IPS-15b (cell line): Measurements from ENCODE around the gene SFMBT1.

ENCODE experiments used
- H3K27me3 ChIP-seq: one replicate; pipeline ENCODE4 v1.6.1; 2013; ENCODE audit warnings: low read length; ENCODE audit not compliant: control insufficient read depth, insufficient read depth
- H3K36me3 ChIP-seq: one replicate; pipeline ENCODE4 v1.6.1; 2013; ENCODE audit warnings: low read length; ENCODE audit not compliant: control insufficient read depth, insufficient read depth
- H3K4me1 ChIP-seq: one replicate; pipeline ENCODE4 v1.6.1; 2013; ENCODE audit warnings: mild to moderate bottlenecking, low read length; ENCODE audit not compliant: control insufficient read depth, insufficient read depth
- H3K4me3 ChIP-seq: one replicate; pipeline ENCODE4 v1.5.1; 2013; ENCODE audit warnings: low read depth, low read length
- H3K9ac ChIP-seq: one replicate; pipeline ENCODE4 v1.6.1; 2013; ENCODE audit warnings: low read depth, mild to moderate bottlenecking, low read length
- H3K9me3 ChIP-seq: one replicate; pipeline ENCODE4 v1.6.1; 2013; ENCODE audit warnings: mild to moderate bottlenecking, low read length; ENCODE audit not compliant: control insufficient read depth, insufficient read depth

The SFMBT1 gene

GRCh38 chr3:52973806-52974205, 72.1 kb downstream of the SFMBT1 start:
- Histone ChIP-seq H3K27me3 (no peaks in the 10 kb centered on the region), H3K4me1 (no peaks in the 10 kb centered on the region), H3K4me3 (no peak overlapping the region), H3K9me3 (no peaks in the 10 kb centered on the region), H3K9ac (no peak overlapping the region), H3K36me3 (no peaks in the 10 kb centered on the region)

- Histone ChIP-seq H3K4me1 (no peaks in the 10 kb centered on the region), H3K36me3 (no peaks in the 10 kb centered on the region)
Observed at GRCh38 chr3:52971895-52972294, 74.0 kb downstream of the SFMBT1 start.

GRCh38 chr3:52967398-52967797, 78.5 kb downstream of the SFMBT1 start:
- Histone ChIP-seq H3K9me3 (no peaks in the 10 kb centered on the region), H3K9ac (no peak overlapping the region), H3K27me3 (no peaks in the 10 kb centered on the region), H3K4me1 (no peaks in the 10 kb centered on the region), H3K36me3 (no peaks in the 10 kb centered on the region), H3K4me3 (no peak overlapping the region)

More at GRCh38 chr3:52971895-52972294, 74.0 kb downstream of the SFMBT1 start:
- Histone ChIP-seq H3K27me3 (no peaks in the 10 kb centered on the region), H3K9ac (no peak overlapping the region), H3K4me3 (no peak overlapping the region), H3K9me3 (no peaks in the 10 kb centered on the region)

- Histone ChIP-seq H3K27me3 (no peaks in the 10 kb centered on the region), H3K9ac (no peak overlapping the region), H3K4me3 (no peak overlapping the region), H3K4me1 (no peaks in the 10 kb centered on the region), H3K36me3 (no peaks in the 10 kb centered on the region), H3K9me3 (no peaks in the 10 kb centered on the region)
Observed at GRCh38 chr3:52962160-52962559, 83.7 kb downstream of the SFMBT1 start.

- no peaks in the 10 kb centered on the region for H3K27me3 ChIP-seq
- H3K4me1 ChIP-seq, result no peaks in the 10 kb centered on the region
Observed at GRCh38 chr3:52959773-52960172, 86.1 kb downstream of the SFMBT1 start.

GRCh38 chr3:52939600-52939999, 106.3 kb downstream of the SFMBT1 start:
- Histone ChIP-seq H3K9ac (no peak overlapping the region), H3K27me3 (no peaks in the 10 kb centered on the region), H3K9me3 (no peaks in the 10 kb centered on the region), H3K4me3 (no peak overlapping the region), H3K36me3 (no peaks in the 10 kb centered on the region), H3K4me1 (no peaks in the 10 kb centered on the region)

More at GRCh38 chr3:52959773-52960172, 86.1 kb downstream of the SFMBT1 start:
- no peaks in the 10 kb centered on the region for H3K36me3 ChIP-seq
- no peak overlapping the region for H3K4me3 ChIP-seq
- H3K9ac ChIP-seq, result no peak overlapping the region
- H3K9me3 ChIP-seq, result no peaks in the 10 kb centered on the region

- Histone ChIP-seq H3K9ac (no peak overlapping the region), H3K4me1 (no peaks in the 10 kb centered on the region), H3K36me3 (no peaks in the 10 kb centered on the region), H3K27me3 (no peaks in the 10 kb centered on the region), H3K9me3 (no peaks in the 10 kb centered on the region), H3K4me3 (no peak overlapping the region)
Observed at GRCh38 chr3:52934630-52935530, 111.0 kb downstream of the SFMBT1 start.

- H3K4me1 ChIP-seq, result no peaks in the 10 kb centered on the region
- H3K36me3 ChIP-seq, result no peaks in the 10 kb centered on the region
- no peak overlapping the region for H3K4me3 ChIP-seq
- H3K9ac ChIP-seq, result no peak overlapping the region
- H3K27me3 ChIP-seq, result no peaks in the 10 kb centered on the region
- no peaks in the 10 kb centered on the region for H3K9me3 ChIP-seq
Observed at GRCh38 chr3:52931889-52932288, 114.0 kb downstream of the SFMBT1 start.

GRCh38 chr3:52931328-52931727, 114.5 kb downstream of the SFMBT1 start:
- Histone ChIP-seq H3K4me3 (no peak overlapping the region), H3K4me1 (no peaks in the 10 kb centered on the region), H3K9ac (no peak overlapping the region), H3K36me3 (no peaks in the 10 kb centered on the region), H3K9me3 (no peaks in the 10 kb centered on the region), H3K27me3 (no peaks in the 10 kb centered on the region)

- Histone ChIP-seq H3K27me3 (no peaks in the 10 kb centered on the region), H3K4me1 (no peaks in the 10 kb centered on the region), H3K4me3 (no peak overlapping the region), H3K9me3 (no peaks in the 10 kb centered on the region), H3K9ac (no peak overlapping the region), H3K36me3 (no peaks in the 10 kb centered on the region)
Observed at GRCh38 chr3:52930748-52931147, 115.1 kb downstream of the SFMBT1 start.

- H3K9ac ChIP-seq, result no peak overlapping the region
- H3K36me3 ChIP-seq, result no peaks in the 10 kb centered on the region
- H3K9me3 ChIP-seq, result no peaks in the 10 kb centered on the region
- H3K4me1 ChIP-seq, result no peaks in the 10 kb centered on the region
- no peak overlapping the region for H3K4me3 ChIP-seq
- no peaks in the 10 kb centered on the region for H3K27me3 ChIP-seq
Observed at GRCh38 chr3:52926554-52926953, 119.3 kb downstream of the SFMBT1 start.
